GM12875 (cell line): ENCODE measurements around the gene EEF1A2.
A peak's percentile ranks its signal among the peaks of the same experiment; 100 is the strongest.

Experiments used
- H3K4me3 ChIP-seq: one replicate; pipeline ENCODE4 v1.5.1; 2011; ENCODE audit warnings: low read depth, low read length, control low read depth
- TF ChIP-seq, protein P1 (sequence below): IDR thresholded peaks from 2 replicates; pipeline ENCODE4 v1.5.1; 2011; ENCODE audit warnings: low read depth, mild to moderate bottlenecking, control low read depth, inconsistent platforms, low read length, moderate library complexity, borderline replicate concordance; ENCODE audit not compliant: insufficient read depth

EEF1A2 gene

DNA sequence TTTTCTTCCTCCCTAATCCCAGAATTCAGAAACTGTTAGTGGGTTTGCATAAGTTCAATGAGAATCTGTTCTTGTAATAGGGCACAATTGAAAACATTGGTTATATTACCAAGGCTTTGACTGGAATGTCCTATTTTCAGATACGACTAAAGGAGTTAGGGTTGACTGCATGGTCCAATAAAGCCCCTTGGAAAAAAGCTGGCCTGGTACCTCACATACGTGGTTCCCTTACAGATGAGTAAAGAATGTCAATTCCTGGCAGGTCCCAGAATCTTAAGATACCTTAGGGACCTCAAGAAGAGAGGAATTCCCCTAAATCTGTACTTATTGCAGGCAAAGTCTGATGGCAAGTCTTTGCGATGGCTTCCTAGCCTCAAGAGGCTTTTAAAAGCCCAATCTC lies 26.3 kb upstream of the EEF1A2 start:
- no peak overlapping the region for H3K4me3 ChIP-seq
- TF ChIP-seq, protein P1, sequence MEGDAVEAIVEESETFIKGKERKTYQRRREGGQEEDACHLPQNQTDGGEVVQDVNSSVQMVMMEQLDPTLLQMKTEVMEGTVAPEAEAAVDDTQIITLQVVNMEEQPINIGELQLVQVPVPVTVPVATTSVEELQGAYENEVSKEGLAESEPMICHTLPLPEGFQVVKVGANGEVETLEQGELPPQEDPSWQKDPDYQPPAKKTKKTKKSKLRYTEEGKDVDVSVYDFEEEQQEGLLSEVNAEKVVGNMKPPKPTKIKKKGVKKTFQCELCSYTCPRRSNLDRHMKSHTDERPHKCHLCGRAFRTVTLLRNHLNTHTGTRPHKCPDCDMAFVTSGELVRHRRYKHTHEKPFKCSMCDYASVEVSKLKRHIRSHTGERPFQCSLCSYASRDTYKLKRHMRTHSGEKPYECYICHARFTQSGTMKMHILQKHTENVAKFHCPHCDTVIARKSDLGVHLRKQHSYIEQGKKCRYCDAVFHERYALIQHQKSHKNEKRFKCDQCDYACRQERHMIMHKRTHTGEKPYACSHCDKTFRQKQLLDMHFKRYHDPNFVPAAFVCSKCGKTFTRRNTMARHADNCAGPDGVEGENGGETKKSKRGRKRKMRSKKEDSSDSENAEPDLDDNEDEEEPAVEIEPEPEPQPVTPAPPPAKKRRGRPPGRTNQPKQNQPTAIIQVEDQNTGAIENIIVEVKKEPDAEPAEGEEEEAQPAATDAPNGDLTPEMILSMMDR, result no peak

DNA sequence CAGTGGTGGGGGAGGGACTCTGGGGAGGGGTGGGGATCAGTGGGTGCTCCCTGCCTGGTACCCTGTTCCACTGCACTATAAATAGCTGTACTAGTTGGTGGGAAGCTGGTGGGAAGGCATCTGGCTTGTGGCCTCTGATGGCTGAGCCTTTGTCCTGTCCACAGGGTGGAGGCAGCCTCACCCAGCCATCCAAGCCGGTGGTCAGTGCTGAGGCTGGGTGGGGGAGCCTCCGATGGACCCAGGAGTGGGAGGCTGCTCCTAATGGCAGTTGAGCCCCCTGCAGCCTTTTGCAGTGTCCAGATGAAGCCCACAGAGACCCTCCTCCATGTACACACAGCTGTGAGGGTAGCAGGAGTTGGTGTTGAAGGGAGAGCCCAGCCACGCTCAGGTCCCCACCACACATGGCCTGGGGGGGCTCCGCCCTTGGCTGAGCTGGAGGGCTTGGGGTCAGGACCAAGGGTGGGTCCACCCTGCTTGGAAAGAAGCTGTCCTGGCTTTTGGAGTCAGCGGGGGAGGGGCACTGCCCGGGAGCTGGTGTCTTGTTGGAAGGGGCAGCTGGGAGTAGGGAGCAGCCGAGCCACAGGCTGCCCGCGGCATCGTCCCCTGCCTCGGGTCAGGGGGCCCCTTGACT lies 24.2 kb upstream of the EEF1A2 start:
- TF ChIP-seq, protein P1, result no peak
- no peak overlapping the region for H3K4me3 ChIP-seq

DNA sequence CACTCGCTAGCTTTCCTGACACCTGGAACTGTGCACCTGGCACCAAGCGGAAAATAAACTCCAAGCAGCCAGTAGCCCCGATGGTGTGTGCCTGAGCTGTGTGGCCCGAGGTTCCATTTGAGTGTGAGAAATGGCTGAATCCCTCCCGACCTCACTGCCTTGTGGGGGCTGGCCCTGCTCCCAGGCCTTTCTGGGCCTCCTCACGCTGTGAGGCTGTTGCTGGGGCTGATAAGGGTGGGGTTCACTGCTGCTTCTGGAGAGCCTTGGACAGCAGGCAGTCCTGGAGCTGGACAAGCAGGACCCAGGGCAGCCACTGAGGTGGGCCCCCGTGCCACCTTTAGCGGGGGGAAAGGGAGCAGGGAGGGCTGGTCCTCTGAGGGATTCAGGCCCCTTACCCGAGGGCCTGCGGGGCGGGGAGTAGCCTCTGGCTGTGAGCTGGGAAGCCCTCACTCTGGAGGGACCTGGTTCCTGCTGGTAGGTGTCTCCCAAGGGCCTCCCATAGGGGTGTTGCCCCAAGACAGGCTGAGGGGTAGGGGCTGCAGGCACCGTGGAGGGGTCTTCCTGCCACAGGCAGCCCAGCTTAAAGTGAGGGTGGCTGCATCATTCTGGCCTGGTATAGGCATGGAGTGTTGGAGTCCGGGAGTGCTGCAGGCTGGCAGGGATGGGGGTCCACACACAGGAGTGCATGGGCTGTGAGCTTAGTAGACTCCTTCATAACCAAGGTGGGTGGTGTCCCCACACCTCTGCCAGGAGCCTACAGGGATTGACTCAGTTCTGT lies 23.4 kb upstream of the EEF1A2 start:
- H3K4me3 ChIP-seq, result no peak overlapping the region
- TF ChIP-seq, protein P1, result no peak

DNA sequence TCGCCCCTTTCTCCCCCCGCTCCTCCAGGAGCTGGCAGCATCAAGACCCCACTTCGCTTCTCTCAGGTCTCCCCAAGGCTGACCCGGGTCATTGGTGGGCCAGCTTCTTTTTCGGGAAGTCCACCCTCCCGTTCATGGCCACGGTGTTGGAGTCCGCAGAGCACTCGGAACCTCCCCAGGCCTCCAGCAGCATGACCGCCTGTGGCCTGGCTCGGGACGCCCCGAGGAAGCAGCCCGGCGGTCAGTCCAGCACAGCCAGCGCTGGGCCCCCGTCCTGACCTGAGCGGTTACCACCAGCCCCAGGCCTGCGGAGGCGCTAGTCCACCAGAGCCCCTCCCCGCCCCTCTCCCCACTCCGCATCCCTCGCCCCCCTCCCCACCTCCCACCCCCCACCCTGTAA lies 22.7 kb upstream of the EEF1A2 start:
- TF ChIP-seq, protein P1, result no peak
- H3K4me3 ChIP-seq, result peak overlapping the region; percentile 83

DNA sequence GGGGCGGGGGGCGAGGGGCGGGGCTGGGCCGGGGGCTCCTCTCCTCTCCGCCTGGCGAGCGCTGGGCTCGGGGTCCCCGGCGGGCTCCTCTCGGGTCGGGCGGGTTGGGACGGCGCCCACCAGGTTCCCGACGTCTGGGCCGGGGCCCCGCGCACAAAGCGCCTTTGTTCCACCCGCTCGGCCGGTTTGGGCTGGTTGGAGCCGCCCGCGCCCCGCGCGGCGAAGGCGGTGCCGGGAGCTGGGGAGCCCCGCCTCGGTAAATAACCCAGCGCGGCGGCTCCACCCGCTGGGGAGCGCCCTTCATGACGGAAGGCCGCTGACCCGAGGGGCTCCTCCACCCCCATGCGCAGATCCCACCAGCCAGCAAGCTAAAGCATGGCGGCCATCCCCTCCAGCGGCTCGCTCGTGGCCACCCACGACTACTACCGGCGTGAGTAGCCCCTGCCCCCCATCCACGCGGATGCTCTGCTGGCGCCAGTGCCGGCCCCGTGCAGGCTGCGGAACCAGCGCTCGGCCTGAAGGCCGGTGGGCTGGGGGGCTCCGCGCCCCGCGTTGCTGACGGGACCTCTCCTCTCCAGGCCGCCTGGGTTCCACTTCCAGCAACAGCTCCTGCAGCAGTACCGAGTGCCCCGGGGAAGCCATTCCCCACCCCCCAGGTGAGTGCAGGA lies 22.2 kb upstream of the EEF1A2 start:
- TF ChIP-seq, protein P1, result 0 out of 2 replicates have a peak, but pooled peaks have one; percentile 24
- H3K4me3 ChIP-seq, result peak overlapping the region; percentile 83

DNA sequence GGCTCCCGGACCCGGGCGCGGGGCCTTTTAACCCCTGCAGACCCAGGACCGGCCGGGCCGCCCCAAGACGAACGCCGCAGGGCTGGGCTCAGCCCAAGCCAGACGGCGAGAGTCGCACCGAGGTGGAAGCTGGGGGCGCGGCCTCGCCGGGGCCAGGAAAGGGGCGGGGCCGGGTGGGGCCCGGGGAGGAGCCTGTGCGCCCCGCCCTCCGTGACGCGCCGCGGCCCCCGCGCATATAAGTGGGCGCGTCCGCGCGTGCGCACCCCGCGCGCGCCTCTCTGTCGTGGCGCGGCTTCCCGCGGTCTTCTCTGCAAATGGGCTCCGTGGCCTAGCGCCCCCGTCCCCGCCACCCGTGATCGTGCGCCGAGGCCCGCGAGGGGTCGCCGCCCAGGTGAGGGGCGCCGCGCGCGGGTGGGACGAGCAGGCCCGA lies 21.6 kb upstream of the EEF1A2 start, which contains the start of gene PPDPF:
PPDPF (plus strand) TSS at position 262 of the 430 bp plus-strand sequence. CDS start 544 bp downstream, outside the sequence.
- TF ChIP-seq, protein P1, result no peak
- peak within 1 kb of the TSS; percentile 83 for H3K4me3 ChIP-seq
